Gastrocnemius medialis (tissue), 4 donors: ENCODE results near the gene FBXL19.

Experiments used
- CTCF ChIP-seq, 5 experiments: fragments of 450-650 bp in 3 of 5; fragments of 200-600 bp in 2 of 5; sonication (generic) in 2 of 5; IDR thresholded peaks in 4 of 5; conservative IDR thresholded peaks in 1 of 5; 1 replicate in 4 of 5; 2 replicates in 1 of 5; pipeline ENCODE4 v1.5.1; 2016 to 2019; ENCODE audit warnings: antibody characterized with exemption in 5 of 5, mild to moderate bottlenecking in 3 of 5, moderate library complexity in 3 of 5
- POLR2A ChIP-seq, 2 donors: fragments of 450-650 bp; IDR thresholded peaks; one replicate each; pipeline ENCODE4 v1.6.1; 2017; ENCODE audit warnings: antibody characterized with exemption in 2 of 2, mild to moderate bottlenecking in 2 of 2, moderate library complexity in 2 of 2

- TF ChIP-seq CTCF (IDR thresholded peaks at IDR 0.05 in 4 of 5, conservative IDR thresholded peaks at IDR 0.05 in 1 of 5) (no peak), POLR2A (IDR thresholded peaks at IDR 0.05) (no peak)
These were observed at the start of gene FBXL19 for GRCh38 chr16:30923554-30924075.
